Measurements from ENCODE around the gene BLOC1S5. TPM values are rescaled to one million over a fixed set of nuclear protein-coding genes. Genes with fewer than 3 reads are reported as not detected.

The BLOC1S5 gene
- total and polyA plus RNA-seq, 2 of the 13 experiments (the other 11 are each of a cell fraction or from before 2014, with no cell fraction given): 10.5 to 41.5 TPM

DNA sequence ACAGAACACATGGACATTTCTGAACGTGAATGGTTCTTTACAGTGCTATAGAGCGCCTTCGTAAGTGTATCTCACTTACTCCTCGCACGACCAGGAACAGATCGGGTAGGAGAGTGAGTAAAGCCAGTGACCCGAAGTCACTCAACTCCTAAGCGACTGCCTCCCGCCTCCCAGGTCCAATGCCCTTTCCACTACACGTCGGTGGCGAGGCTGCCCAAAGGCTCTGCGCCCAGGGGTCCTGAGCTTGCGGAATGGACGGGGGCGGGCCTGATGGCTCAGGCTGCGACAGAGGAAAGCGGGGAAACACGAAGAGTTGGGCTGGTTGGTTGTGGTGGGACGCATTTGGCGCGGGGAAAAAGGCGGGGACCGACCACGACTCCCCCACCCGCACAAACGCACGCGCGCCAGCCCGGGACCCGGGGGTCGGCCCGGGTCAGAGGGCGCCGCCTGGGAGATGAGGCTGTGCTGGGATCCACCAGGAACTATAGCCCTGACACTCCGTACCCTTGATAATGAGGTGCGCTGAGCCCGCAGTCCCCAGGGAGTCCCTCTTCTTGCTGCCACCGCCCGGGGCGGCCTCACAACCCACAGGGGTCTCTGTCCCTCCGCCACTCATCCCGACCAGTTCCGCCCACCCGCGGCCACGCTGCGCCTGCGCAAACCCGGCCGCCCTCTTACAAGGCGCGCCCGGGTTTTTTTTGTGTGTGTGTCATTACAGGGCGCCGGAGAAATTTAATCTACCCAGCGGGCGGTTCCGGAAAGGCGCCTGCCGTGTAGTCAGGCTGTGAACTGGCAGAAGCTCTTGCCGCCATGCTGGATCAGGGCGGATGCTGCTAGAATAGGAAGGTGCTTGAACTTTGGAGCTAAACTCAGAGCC lies at the start of gene BLOC1S5 (continued):
- TF ChIP-seq ZNF598 (CRISPR knock-in tag; IDR thresholded peaks at IDR 0.05; ENCODE audit: borderline replicate concordance) (peak; percentile 89; the same call in 1 of the 2 replicates), ZNF235 (CRISPR knock-in tag; IDR thresholded peaks at IDR 0.05; ENCODE audit: borderline replicate concordance) (peak; percentile 87; the same call in 1 of the 2 replicates), ETV5 (CRISPR knock-in tag; IDR thresholded peaks at IDR 0.05; ENCODE audit: borderline replicate concordance) (peak; percentile 99), FIP1L1 (IDR thresholded peaks at IDR 0.05; ENCODE audit: borderline replicate concordance, insufficient read depth, low read depth, low read length) (no peak), SIN3B (IDR thresholded peaks at IDR 0.05; ENCODE audit: low read length) (peak; percentile 79), ZNF713 (CRISPR knock-in tag; IDR thresholded peaks at IDR 0.05) (no peak), FOXJ3 (CRISPR knock-in tag; IDR thresholded peaks at IDR 0.05; ENCODE audit: borderline replicate concordance) (peak; percentile 74; the same call in 1 of the 2 replicates), ERF (CRISPR knock-in tag; IDR thresholded peaks at IDR 0.05) (peak; percentile 67), ZNF746 (CRISPR knock-in tag; IDR thresholded peaks at IDR 0.05) (peak; percentile 67), CBFB (CRISPR knock-in tag; IDR thresholded peaks at IDR 0.05) (peak; percentile 75), KLF12 (CRISPR knock-in tag; IDR thresholded peaks at IDR 0.05; ENCODE audit: borderline replicate concordance) (peak; percentile 99), TMF1 (CRISPR knock-in tag; IDR thresholded peaks at IDR 0.05; ENCODE audit: low read depth) (peak; percentile 44; the same call in 1 of the 2 replicates), ZNF660 (CRISPR knock-in tag; IDR thresholded peaks at IDR 0.05; ENCODE audit: borderline replicate concordance, low read depth) (0 out of 2 replicates have a peak, but pooled peaks have one; percentile 74), CREB1 (IDR thresholded peaks at IDR 0.05) (peak; percentile 97), CREB1 (CRISPR knock-in tag; IDR thresholded peaks at IDR 0.05) (peak; percentile 99), ZNF737 (CRISPR knock-in tag; IDR thresholded peaks at IDR 0.05; ENCODE audit: borderline replicate concordance) (peak; percentile 92; the same call in 1 of the 2 replicates)
- TF ChIP-seq, protein P1, sequence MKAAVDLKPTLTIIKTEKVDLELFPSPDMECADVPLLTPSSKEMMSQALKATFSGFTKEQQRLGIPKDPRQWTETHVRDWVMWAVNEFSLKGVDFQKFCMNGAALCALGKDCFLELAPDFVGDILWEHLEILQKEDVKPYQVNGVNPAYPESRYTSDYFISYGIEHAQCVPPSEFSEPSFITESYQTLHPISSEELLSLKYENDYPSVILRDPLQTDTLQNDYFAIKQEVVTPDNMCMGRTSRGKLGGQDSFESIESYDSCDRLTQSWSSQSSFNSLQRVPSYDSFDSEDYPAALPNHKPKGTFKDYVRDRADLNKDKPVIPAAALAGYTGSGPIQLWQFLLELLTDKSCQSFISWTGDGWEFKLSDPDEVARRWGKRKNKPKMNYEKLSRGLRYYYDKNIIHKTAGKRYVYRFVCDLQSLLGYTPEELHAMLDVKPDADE (CRISPR knock-in tag; IDR thresholded peaks at IDR 0.05): no peak; the same call in 1 of the 2 replicates
- TF ChIP-seq, protein P2, sequence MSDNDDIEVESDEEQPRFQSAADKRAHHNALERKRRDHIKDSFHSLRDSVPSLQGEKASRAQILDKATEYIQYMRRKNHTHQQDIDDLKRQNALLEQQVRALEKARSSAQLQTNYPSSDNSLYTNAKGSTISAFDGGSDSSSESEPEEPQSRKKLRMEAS (IDR thresholded peaks at IDR 0.05): peak; percentile 30
- TF ChIP-seq, protein P3, sequence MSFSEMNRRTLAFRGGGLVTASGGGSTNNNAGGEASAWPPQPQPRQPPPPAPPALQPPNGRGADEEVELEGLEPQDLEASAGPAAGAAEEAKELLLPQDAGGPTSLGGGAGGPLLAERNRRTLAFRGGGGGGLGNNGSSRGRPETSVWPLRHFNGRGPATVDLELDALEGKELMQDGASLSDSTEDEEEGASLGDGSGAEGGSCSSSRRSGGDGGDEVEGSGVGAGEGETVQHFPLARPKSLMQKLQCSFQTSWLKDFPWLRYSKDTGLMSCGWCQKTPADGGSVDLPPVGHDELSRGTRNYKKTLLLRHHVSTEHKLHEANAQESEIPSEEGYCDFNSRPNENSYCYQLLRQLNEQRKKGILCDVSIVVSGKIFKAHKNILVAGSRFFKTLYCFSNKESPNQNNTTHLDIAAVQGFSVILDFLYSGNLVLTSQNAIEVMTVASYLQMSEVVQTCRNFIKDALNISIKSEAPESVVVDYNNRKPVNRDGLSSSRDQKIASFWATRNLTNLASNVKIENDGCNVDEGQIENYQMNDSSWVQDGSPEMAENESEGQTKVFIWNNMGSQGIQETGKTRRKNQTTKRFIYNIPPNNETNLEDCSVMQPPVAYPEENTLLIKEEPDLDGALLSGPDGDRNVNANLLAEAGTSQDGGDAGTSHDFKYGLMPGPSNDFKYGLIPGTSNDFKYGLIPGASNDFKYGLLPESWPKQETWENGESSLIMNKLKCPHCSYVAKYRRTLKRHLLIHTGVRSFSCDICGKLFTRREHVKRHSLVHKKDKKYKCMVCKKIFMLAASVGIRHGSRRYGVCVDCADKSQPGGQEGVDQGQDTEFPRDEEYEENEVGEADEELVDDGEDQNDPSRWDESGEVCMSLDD (CRISPR knock-in tag; IDR thresholded peaks at IDR 0.05; ENCODE audit: borderline replicate concordance): 0 out of 2 replicates have a peak, but pooled peaks have one; percentile 45
- TF ChIP-seq, protein P4, sequence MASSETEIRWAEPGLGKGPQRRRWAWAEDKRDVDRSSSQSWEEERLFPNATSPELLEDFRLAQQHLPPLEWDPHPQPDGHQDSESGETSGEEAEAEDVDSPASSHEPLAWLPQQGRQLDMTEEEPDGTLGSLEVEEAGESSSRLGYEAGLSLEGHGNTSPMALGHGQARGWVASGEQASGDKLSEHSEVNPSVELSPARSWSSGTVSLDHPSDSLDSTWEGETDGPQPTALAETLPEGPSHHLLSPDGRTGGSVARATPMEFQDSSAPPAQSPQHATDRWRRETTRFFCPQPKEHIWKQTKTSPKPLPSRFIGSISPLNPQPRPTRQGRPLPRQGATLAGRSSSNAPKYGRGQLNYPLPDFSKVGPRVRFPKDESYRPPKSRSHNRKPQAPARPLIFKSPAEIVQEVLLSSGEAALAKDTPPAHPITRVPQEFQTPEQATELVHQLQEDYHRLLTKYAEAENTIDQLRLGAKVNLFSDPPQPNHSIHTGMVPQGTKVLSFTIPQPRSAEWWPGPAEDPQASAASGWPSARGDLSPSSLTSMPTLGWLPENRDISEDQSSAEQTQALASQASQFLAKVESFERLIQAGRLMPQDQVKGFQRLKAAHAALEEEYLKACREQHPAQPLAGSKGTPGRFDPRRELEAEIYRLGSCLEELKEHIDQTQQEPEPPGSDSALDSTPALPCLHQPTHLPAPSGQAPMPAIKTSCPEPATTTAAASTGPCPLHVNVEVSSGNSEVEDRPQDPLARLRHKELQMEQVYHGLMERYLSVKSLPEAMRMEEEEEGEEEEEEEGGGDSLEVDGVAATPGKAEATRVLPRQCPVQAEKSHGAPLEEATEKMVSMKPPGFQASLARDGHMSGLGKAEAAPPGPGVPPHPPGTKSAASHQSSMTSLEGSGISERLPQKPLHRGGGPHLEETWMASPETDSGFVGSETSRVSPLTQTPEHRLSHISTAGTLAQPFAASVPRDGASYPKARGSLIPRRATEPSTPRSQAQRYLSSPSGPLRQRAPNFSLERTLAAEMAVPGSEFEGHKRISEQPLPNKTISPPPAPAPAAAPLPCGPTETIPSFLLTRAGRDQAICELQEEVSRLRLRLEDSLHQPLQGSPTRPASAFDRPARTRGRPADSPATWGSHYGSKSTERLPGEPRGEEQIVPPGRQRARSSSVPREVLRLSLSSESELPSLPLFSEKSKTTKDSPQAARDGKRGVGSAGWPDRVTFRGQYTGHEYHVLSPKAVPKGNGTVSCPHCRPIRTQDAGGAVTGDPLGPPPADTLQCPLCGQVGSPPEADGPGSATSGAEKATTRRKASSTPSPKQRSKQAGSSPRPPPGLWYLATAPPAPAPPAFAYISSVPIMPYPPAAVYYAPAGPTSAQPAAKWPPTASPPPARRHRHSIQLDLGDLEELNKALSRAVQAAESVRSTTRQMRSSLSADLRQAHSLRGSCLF (CRISPR knock-in tag; IDR thresholded peaks at IDR 0.05; ENCODE audit: borderline replicate concordance): no peak
